ENCODE results near the gene STKLD1.

- TF ChIP-seq TAF1 (IDR thresholded peaks at IDR 0.05; ENCODE audit: control insufficient read depth, extremely low read depth, insufficient read depth, low read length, severe bottlenecking), result no peak
- TF ChIP-seq PYGO2 (tag; IDR thresholded peaks at IDR 0.05), result no peak
Measured at GRCh38 chr9:133439337-133439736, 63.2 kb downstream of the STKLD1 start.

Data from K562 (cell line).